Bone marrow (tissue), 2 donors: ENCODE data around the gene SPAAR.
A peak's percentile ranks its signal among the peaks of the same experiment; 100 is the strongest.

Experiments used
- DNase-seq, 2 donors: peaks; one replicate each; lab custom pipeline; 2025; lab: John Stamatoyannopoulos, UW

The SPAAR gene

DNA sequence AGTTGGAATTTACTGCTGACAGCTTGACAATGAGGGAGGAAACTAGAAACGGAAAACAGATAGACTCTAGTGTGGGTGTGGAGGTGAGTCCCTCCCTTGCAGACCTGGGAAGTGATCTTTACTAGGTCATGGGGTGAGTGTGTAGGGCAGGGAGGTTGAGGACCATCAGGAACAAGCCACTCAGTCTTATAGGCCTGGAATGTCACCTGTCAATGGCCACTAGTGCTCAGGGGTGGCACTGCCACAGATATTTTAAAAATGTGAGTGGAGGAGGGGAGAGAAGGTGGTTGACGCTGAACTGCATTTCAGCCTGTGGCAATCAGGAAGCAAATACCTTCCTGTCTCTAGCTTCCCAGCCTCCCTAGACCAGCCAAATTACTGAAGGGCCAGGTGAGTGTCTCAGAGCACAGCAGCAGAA is 39.6 kb downstream of the SPAAR start:
- no peak for DNase-seq

GRCh38 chr9:35951736-35952135 is 42.4 kb downstream of the SPAAR start:
- no peak for DNase-seq

DNA sequence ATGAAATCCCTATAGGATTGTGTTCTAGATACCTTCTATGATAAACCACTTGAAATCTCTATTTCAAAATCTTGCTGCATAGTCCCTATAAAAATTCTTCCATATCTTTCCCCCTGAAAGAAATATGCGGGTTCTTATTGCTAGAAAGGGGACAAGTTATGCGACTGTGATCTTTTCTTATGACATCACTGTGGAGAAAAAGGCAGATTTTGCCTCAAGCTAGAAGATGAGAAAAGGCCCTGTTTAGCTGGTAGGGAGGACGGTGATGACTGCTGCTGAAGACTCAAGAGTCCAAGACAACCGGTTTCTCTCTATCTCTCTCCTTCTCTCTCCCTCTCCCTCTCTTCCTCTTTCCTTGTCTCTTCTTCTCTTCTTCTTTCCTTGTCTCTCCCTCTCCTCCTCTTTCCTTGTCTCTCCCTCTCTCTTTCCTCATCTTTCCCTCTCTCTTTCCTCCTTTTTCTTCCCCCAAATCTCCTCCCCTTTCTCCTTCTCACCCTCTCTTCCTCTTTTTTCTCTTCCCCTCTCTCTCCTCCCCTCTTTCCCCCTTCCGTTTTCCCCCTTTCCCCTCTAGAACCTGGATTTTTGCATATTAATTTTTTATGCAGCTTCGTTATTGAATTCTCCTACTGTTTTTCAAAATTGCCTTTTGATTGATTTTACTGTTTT is 43.4 kb downstream of the SPAAR start:
- DNase-seq, result no peak

DNA sequence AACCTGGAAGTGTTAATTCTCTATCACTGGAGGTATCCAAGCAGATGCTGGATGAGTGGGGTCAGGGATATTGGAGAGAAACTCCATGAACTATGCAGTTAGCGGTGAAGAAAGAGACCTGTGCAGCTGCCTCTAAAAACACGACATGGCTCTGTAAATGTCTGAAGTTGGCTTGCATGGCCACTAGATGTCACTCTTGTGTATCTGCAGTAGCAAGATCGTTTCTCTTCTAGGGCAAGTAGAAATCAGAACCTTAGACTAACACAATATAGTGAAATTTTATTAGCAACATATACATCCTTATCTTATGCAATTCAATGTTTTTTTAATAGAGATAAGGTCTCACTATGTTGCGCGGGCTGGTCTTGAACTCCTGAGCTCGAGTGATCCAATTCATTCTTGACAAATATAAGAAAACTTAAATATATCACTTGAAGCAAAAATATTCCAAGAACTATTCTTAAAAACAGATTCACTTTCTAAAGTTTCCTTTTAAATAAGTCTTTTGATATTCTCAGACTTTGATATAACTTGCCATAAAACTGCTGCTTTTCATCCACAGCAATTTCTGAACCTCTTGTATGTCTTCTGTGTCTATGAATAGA is 45.8 kb downstream of the SPAAR start:
- DNase-seq, result peak in 1 of 2 donors; percentile 45

DNA sequence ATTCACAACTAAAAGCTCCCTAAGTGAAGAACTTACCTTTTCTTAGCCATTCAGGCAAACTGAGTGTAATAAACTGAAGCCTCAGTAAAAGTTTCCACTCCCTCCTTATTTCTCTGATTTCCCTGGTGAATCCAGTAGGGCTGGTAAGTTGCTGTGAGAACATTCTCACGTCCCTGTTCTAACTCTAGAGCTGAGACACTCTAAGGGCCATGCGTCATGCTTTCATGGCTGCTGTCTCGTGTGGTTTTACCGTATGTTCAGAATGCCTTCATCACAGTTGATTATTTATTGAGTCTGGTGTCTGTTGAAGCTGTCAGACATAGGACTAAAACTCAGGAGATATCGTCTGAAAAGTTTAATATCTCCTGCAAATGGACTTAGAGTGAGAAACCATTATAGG is 47.4 kb downstream of the SPAAR start:
- DNase-seq, result no peak

- no peak for DNase-seq
These were observed 49.0 kb downstream of the SPAAR start, which contains the start of gene OR2S2 for GRCh38 chr9:35958104-35958837. Gene OR2S2, minus strand, starts transcription at chr9:35958154. Its CDS starts 56 bp downstream, at chr9:35958098.

GRCh38 chr9:35960039-35960655 is 50.9 kb downstream of the SPAAR start:
- no peak for DNase-seq
